Keratinocyte (primary cell): ENCODE data around the gene RIOK2. TPM values are rescaled to one million over a fixed set of nuclear protein-coding genes. Genes with fewer than 3 reads are reported as not detected.

Source experiments
- DNase-seq: peaks from one replicate; pipeline ENCODE4 v3.0.0-alpha.2; 2011; ENCODE audit warnings: low read depth, missing footprints, low spot score
- FAIRE-seq: peaks from 2 replicates; lab custom pipeline; 2011; peaks lifted over from hg19 to GRCh38; lab: Jason Lieb, UNC
- H2AFZ ChIP-seq: 2 replicates; pipeline ENCODE4 v1.6.0; 2012; ENCODE audit warnings: low read length, control low read depth, inconsistent platforms; ENCODE audit not compliant: control insufficient read depth
- H3K27ac ChIP-seq: 2 replicates; pipeline ENCODE4 v1.5.1; 2011; ENCODE audit warnings: low read length; ENCODE audit not compliant: control insufficient read depth, insufficient read depth
- H3K27me3 ChIP-seq: 3 replicates; pipeline ENCODE4 v1.6.0; 2011; ENCODE audit warnings: low read length; ENCODE audit not compliant: control insufficient read depth, insufficient read depth; ENCODE audit errors: extremely low read depth
- H3K36me3 ChIP-seq, 2 experiments: 2 replicates in 1 of 2; 3 replicates in 1 of 2; pipeline ENCODE4 v1.5.1; 2011; ENCODE audit warnings: low read length in 2 of 2, mild to moderate bottlenecking in 1 of 2; ENCODE audit not compliant: control insufficient read depth in 2 of 2, insufficient read depth in 2 of 2; ENCODE audit errors: extremely low read depth in 1 of 2
- H3K4me1 ChIP-seq: 3 replicates; pipeline ENCODE4 v1.5.1; 2011; ENCODE audit warnings: low read length; ENCODE audit not compliant: control insufficient read depth, insufficient read depth; ENCODE audit errors: extremely low read depth
- H3K4me2 ChIP-seq: 3 replicates; pipeline ENCODE4 v1.6.0; 2011; ENCODE audit warnings: low read depth, low read length; ENCODE audit not compliant: control insufficient read depth, insufficient read depth; ENCODE audit errors: extremely low read depth
- H3K4me3 ChIP-seq, 3 experiments: fragments of 200-600 bp in 1 of 3; sonication (generic) in 1 of 3; 2 replicates in 2 of 3; 3 replicates in 1 of 3; pipeline ENCODE4 v1.5.1; 2011 to 2016; ENCODE audit warnings: low read length in 3 of 3, mild to moderate bottlenecking in 3 of 3, control low read depth in 2 of 3, inconsistent platforms in 1 of 3, low read depth in 1 of 3, mixed read lengths in 1 of 3, mixed run types in 1 of 3, moderate library complexity in 1 of 3; ENCODE audit not compliant: control insufficient read depth in 2 of 3, insufficient read depth in 2 of 3; ENCODE audit errors: extremely low read depth in 1 of 3
- H3K79me2 ChIP-seq: 2 replicates; pipeline ENCODE4 v1.6.0; 2012; ENCODE audit warnings: low read length; ENCODE audit not compliant: control insufficient read depth, insufficient read depth
- H3K9ac ChIP-seq: 3 replicates; pipeline ENCODE4 v1.6.0; 2011; ENCODE audit warnings: low read length; ENCODE audit not compliant: control insufficient read depth, insufficient read depth; ENCODE audit errors: extremely low read depth
- H3K9me1 ChIP-seq: 3 replicates; pipeline ENCODE4 v1.6.0; 2011; ENCODE audit warnings: low read length; ENCODE audit not compliant: control insufficient read depth, insufficient read depth; ENCODE audit errors: extremely low read depth
- H3K9me3 ChIP-seq: 2 replicates; pipeline ENCODE4 v1.5.1; 2012; ENCODE audit warnings: low read depth, low read length; ENCODE audit not compliant: control insufficient read depth
- H4K20me1 ChIP-seq: 3 replicates; pipeline ENCODE4 v1.6.0; 2011; ENCODE audit warnings: low read length; ENCODE audit not compliant: control insufficient read depth, insufficient read depth; ENCODE audit errors: extremely low read depth
- EZH2 ChIP-seq: IDR thresholded peaks from one replicate; pipeline ENCODE4 v1.6.1; 2012; ENCODE audit warnings: inconsistent platforms, mild to moderate bottlenecking, low read length, moderate library complexity
- dilution Hi-C: fragments of 300-500 bp; cut with MboI; formaldehyde crosslinking; loops from one replicate; pipeline ENCODE4 v1.7.0; 2020; ENCODE audit warnings: low sequenced_read_pairs; ENCODE audit not compliant: extremely low pct_ligation_motif_present
- polyA plus RNA-seq, 5 experiments: library from polyadenylated mRNA; depleted of rRNA in 3 of 5; stranded (reverse) in 3 of 5; stranded (forward) in 1 of 5; unstranded in 1 of 5; fragments of >200 nt; gene quantifications; 1 replicate in 1 of 5; 2 replicates in 3 of 5; 3 replicates in 1 of 5; pipeline versions ENCODE4 v1.2.1 to v1.2.3, GENCODE V29; 2011 to 2012; ENCODE audit warnings: missing spikeins in 2 of 5, low read depth in 1 of 5, low replicate concordance in 1 of 5
- small RNA-seq, 3 experiments: library from RNA; depleted of rRNA; stranded (forward); fragments of <200 nt; gene quantifications; one replicate each; pipeline ENCODE3, GENCODE V24; 2012; ENCODE audit warnings: low read depth in 3 of 3, low replicate concordance in 1 of 3; ENCODE audit not compliant: insufficient read length in 3 of 3
- TF ChIP-seq, protein P1 (sequence below), 3 experiments: IDR thresholded peaks in 1 of 3; conservative IDR thresholded peaks in 1 of 3; optimal IDR thresholded peaks in 1 of 3; 2 replicates in 2 of 3; 3 replicates in 1 of 3; pipeline versions ENCODE3 to v1.5.1; 2011; ENCODE audit warnings: low read length in 3 of 3, mild to moderate bottlenecking in 3 of 3, moderate library complexity in 2 of 3, control low read depth in 1 of 3, inconsistent platforms in 1 of 3; ENCODE audit not compliant: insufficient read depth in 2 of 3; ENCODE audit errors: extremely low read depth in 1 of 3

RIOK2 gene
- polyA plus RNA-seq, 1 donor (not counting 4 experiments of a cell fraction or from before 2014, with no cell fraction given), result 34.5 TPM

DNA sequence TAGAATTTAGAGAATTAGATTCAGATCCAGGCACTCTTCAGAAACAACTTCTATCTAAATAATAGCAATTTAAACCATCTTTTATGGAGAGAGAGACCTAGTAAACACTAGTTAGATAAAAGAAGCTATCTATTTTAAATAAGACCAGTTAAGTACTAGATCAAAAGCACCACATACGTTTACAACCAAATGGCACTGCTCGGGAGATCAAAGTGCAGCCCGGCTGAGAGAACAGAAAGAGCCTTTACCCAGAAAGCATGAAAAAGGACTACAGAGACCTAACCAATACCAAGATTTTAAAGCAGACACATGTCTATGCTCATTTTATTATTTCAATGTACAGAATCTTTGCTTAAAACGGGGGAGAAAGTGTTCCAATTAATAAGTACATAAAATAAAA is 71.4 kb downstream of the RIOK2 start:
- no peak for FAIRE-seq
- dilution Hi-C loops, result no loop called here

DNA sequence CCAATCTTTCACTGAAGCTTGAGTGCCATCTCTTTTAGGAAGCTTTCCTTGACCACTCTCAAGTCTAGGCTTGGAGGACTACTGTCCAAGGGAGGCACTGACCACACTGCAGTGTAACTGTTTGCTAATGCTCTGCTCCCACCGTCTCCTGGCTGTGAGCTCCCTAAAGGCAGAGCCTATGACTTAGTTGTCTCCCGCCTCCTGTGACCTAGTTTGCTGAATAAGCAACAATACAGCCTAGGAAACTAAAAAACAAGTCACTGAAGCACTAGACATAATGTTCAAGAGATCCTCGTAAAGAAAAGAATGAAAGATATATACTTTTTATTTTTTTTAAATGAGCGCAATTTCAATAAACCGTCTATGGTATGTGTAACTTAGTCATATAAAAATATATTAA is 72.0 kb downstream of the RIOK2 start:
- no peaks in the 10 kb centered on the region for H3K36me3 ChIP-seq
- no peaks in the 10 kb centered on the region for H4K20me1 ChIP-seq
- H3K9me1 ChIP-seq, result no peaks in the 10 kb centered on the region
- H3K4me3 ChIP-seq, result no peak overlapping the region
- H3K4me1 ChIP-seq, result no peaks in the 10 kb centered on the region
- TF ChIP-seq, protein P1, sequence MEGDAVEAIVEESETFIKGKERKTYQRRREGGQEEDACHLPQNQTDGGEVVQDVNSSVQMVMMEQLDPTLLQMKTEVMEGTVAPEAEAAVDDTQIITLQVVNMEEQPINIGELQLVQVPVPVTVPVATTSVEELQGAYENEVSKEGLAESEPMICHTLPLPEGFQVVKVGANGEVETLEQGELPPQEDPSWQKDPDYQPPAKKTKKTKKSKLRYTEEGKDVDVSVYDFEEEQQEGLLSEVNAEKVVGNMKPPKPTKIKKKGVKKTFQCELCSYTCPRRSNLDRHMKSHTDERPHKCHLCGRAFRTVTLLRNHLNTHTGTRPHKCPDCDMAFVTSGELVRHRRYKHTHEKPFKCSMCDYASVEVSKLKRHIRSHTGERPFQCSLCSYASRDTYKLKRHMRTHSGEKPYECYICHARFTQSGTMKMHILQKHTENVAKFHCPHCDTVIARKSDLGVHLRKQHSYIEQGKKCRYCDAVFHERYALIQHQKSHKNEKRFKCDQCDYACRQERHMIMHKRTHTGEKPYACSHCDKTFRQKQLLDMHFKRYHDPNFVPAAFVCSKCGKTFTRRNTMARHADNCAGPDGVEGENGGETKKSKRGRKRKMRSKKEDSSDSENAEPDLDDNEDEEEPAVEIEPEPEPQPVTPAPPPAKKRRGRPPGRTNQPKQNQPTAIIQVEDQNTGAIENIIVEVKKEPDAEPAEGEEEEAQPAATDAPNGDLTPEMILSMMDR (optimal IDR thresholded peaks at IDR 0.05 in 1 of 3, IDR thresholded peaks at IDR 0.05 in 1 of 3, conservative IDR thresholded peaks at IDR 0.05 in 1 of 3; ENCODE audit: extremely low read depth in 1 of 3, insufficient read depth in 2 of 3, low read length in 3 of 3), result no peak
- no peak for TF ChIP-seq EZH2
- no peaks in the 10 kb centered on the region for H3K9me3 ChIP-seq
- H3K9ac ChIP-seq, result no peak overlapping the region
- H3K79me2 ChIP-seq, result no peaks in the 10 kb centered on the region
- H3K27ac ChIP-seq, result no peak overlapping the region
- FAIRE-seq (no peak), DNase-seq (no peak)
- H3K27me3 ChIP-seq, result no peaks in the 10 kb centered on the region
- dilution Hi-C loops, result no loop called here
- no peak overlapping the region for H3K4me2 ChIP-seq
- no peak overlapping the region for H2AFZ ChIP-seq

More for the DNA sequence above, 71.4 kb downstream of the RIOK2 start:
- Histone ChIP-seq H3K9me1 (no peaks in the 10 kb centered on the region), H3K79me2 (no peaks in the 10 kb centered on the region), H3K4me2 (no peak overlapping the region), H3K36me3 (no peaks in the 10 kb centered on the region), H3K4me3 (no peak overlapping the region), H3K4me1 (no peaks in the 10 kb centered on the region), H2AFZ (no peak overlapping the region), H4K20me1 (no peaks in the 10 kb centered on the region), H3K27me3 (no peaks in the 10 kb centered on the region), H3K27ac (no peak overlapping the region), H3K9ac (no peak overlapping the region), H3K9me3 (no peaks in the 10 kb centered on the region)
- no peak for TF ChIP-seq EZH2
- TF ChIP-seq, protein P1 (optimal IDR thresholded peaks at IDR 0.05 in 1 of 3, IDR thresholded peaks at IDR 0.05 in 1 of 3, conservative IDR thresholded peaks at IDR 0.05 in 1 of 3; ENCODE audit: extremely low read depth in 1 of 3, insufficient read depth in 2 of 3, low read length in 3 of 3), result no peak
- DNase-seq, result no peak

Small RNA genes within 50 kb of the gene (small RNA-seq; reads per million reads assigned to genes)
- gene RNU1-73P, result 0 reads per million in 3 experiments

Other genes starting within 250 kb of the RIOK2 start
- 20.1 to 26.6 TPM (median 24.6 TPM) in 3 replicates for gene LNPEP, start 247.2 kb downstream of the RIOK2 start, polyA plus RNA-seq
- gene LIX1, start 40.6 kb downstream of the RIOK2 start, polyA plus RNA-seq, result not detected in 3 replicates